Measurements from ENCODE around the gene SH3BGR.

SH3BGR gene

DNA sequence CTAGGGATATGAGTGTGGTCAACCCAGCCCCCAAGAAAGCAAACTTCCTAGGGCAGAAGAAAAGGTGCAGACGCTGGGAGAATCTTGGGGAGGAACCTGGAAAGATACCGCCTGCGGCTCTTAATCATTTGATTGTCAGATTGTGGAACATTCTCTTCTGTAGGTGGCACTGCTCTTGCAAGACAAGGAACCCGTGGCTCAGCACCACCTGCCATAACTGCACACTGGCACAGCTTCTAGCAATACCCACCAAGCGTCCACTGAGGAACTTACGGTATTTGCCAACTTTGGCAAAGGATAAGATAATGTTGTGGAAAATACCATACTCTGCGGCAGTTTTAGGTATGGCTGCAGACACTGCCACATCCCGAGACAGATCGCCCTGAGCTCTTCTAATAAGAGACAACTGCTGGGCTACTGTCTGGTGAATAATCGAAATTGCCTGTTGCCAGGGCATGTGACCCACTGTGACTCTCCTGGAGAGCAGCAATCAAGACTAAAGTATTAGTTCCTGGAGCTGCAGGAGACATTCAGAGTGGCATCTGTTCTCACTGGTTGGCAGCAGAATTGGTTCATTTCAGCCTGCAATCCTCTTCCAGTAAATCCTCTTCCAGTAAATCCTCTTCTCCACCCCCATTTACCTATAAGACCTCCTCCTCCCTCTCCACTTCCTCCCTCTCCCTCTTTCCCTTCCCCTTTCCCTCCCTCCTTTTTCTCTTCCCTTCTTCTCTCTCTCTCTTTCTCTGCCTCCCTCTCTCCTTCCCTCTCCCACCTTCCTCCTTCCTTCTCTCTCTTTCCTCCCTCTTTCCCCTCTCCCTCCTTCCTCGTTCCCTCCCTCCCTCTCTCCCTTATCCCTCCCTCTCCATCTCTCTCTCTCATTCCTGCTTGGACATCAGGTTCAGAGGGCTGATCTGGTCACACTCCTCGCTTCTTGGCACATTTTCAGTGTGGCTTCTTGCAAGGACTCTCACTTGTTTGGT is 111.3 kb downstream of the SH3BGR start:
- H3K4me3 ChIP-seq (ENCODE audit: low read depth, low read length): no peak overlapping the region
- TF ChIP-seq, protein P1, sequence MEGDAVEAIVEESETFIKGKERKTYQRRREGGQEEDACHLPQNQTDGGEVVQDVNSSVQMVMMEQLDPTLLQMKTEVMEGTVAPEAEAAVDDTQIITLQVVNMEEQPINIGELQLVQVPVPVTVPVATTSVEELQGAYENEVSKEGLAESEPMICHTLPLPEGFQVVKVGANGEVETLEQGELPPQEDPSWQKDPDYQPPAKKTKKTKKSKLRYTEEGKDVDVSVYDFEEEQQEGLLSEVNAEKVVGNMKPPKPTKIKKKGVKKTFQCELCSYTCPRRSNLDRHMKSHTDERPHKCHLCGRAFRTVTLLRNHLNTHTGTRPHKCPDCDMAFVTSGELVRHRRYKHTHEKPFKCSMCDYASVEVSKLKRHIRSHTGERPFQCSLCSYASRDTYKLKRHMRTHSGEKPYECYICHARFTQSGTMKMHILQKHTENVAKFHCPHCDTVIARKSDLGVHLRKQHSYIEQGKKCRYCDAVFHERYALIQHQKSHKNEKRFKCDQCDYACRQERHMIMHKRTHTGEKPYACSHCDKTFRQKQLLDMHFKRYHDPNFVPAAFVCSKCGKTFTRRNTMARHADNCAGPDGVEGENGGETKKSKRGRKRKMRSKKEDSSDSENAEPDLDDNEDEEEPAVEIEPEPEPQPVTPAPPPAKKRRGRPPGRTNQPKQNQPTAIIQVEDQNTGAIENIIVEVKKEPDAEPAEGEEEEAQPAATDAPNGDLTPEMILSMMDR (conservative IDR thresholded peaks at IDR 0.05; ENCODE audit: low read depth, low read length): no peak
- DNase-seq (ENCODE audit: low read depth): no peak

GRCh38 chr21:39564200-39564599 is 112.4 kb downstream of the SH3BGR start:
- TF ChIP-seq, protein P1 (conservative IDR thresholded peaks at IDR 0.05; ENCODE audit: low read depth, low read length): no peak
- H3K4me3 ChIP-seq (ENCODE audit: low read depth, low read length): no peak overlapping the region
- no peak for DNase-seq (ENCODE audit: low read depth)
